H9 (cell line): Measurements from ENCODE around the gene COMMD9. TPM values are rescaled to one million over a fixed set of nuclear protein-coding genes. Genes with fewer than 3 reads are reported as not detected.

ENCODE experiments used
- DNase-seq: peaks from one replicate; pipeline ENCODE4 v3.0.0-alpha.2; 2017
- H2AFZ ChIP-seq: one replicate; pipeline ENCODE4 v1.6.1; 2013; ENCODE audit warnings: mild to moderate bottlenecking, low read length, control low read depth, moderate library complexity
- H2AK5ac ChIP-seq: 2 replicates; pipeline ENCODE4 v1.6.1; 2013; ENCODE audit warnings: low read length, control low read depth, mixed read lengths; ENCODE audit not compliant: insufficient read length
- H2BK120ac ChIP-seq: one replicate; pipeline ENCODE4 v1.6.1; 2013; ENCODE audit warnings: low read depth, mild to moderate bottlenecking, low read length, control low read depth, inconsistent platforms; ENCODE audit not compliant: poor library complexity, severe bottlenecking
- H2BK12ac ChIP-seq: 2 replicates; pipeline ENCODE4 v1.6.1; 2013; ENCODE audit warnings: low read length, control low read depth, mixed read lengths, low read depth; ENCODE audit not compliant: insufficient read length
- H2BK15ac ChIP-seq: 2 replicates; pipeline ENCODE4 v1.6.1; 2013; ENCODE audit warnings: low read depth, low read length, control low read depth
- H2BK20ac ChIP-seq: one replicate; pipeline ENCODE4 v1.6.1; 2013; ENCODE audit warnings: low read depth, mild to moderate bottlenecking, low read length, control low read depth, inconsistent platforms; ENCODE audit not compliant: poor library complexity, severe bottlenecking
- H2BK5ac ChIP-seq: 2 replicates; pipeline ENCODE4 v1.6.1; 2013; ENCODE audit warnings: low read length, control low read depth, mixed read lengths; ENCODE audit not compliant: insufficient read length
- H3K14ac ChIP-seq: 2 replicates; pipeline ENCODE4 v1.6.1; 2013; ENCODE audit warnings: low read length, control low read depth; ENCODE audit not compliant: insufficient read depth
- H3K18ac ChIP-seq: 2 replicates; pipeline ENCODE4 v1.6.1; 2013; ENCODE audit warnings: low read depth, mild to moderate bottlenecking, mixed read lengths, low read length, control low read depth; ENCODE audit not compliant: insufficient read length
- H3K23ac ChIP-seq: 2 replicates; pipeline ENCODE4 v1.6.1; 2013; ENCODE audit warnings: low read length, control low read depth, mixed read lengths, low read depth; ENCODE audit not compliant: insufficient read length
- H3K23me2 ChIP-seq: 2 replicates; pipeline ENCODE4 v1.6.1; 2013; ENCODE audit warnings: low read depth, mild to moderate bottlenecking, mixed read lengths, low read length, control low read depth; ENCODE audit not compliant: insufficient read length, poor library complexity, severe bottlenecking
- H3K27ac ChIP-seq: 2 replicates; pipeline ENCODE4 v1.5.1; 2013; ENCODE audit warnings: low read length, control low read depth, mixed read lengths, low read depth; ENCODE audit not compliant: insufficient read length
- H3K27me3 ChIP-seq: 2 replicates; pipeline ENCODE4 v1.6.1; 2013; ENCODE audit warnings: low read length, control low read depth, inconsistent platforms; ENCODE audit not compliant: insufficient read depth
- H3K4ac ChIP-seq: 2 replicates; pipeline ENCODE4 v1.6.1; 2013; ENCODE audit warnings: low read depth, mild to moderate bottlenecking, control low read depth, inconsistent platforms, low read length, moderate library complexity
- H3K4me1 ChIP-seq: 2 replicates; pipeline ENCODE4 v1.6.1; 2013; ENCODE audit warnings: low read length, control low read depth, inconsistent platforms; ENCODE audit not compliant: insufficient read depth
- H3K4me2 ChIP-seq: 2 replicates; pipeline ENCODE4 v1.6.1; 2013; ENCODE audit warnings: low read length, control low read depth, mixed read lengths; ENCODE audit not compliant: insufficient read length, insufficient read depth
- H3K56ac ChIP-seq: 2 replicates; pipeline ENCODE4 v1.6.1; 2013; ENCODE audit warnings: low read depth, mild to moderate bottlenecking, mixed read lengths, low read length, control low read depth; ENCODE audit not compliant: insufficient read length
- H3K79me1 ChIP-seq: 2 replicates; pipeline ENCODE4 v1.6.1; 2013; ENCODE audit warnings: low read depth, mild to moderate bottlenecking, moderate library complexity, low read length, control low read depth, inconsistent platforms; ENCODE audit not compliant: insufficient read depth, poor library complexity, severe bottlenecking
- H3K79me2 ChIP-seq: 2 replicates; pipeline ENCODE4 v1.6.1; 2013; ENCODE audit warnings: low read length, control low read depth, inconsistent platforms; ENCODE audit not compliant: insufficient read depth
- H3K9ac ChIP-seq: 2 replicates; pipeline ENCODE4 v1.6.1; 2013; ENCODE audit warnings: low read length, control low read depth, mixed read lengths; ENCODE audit not compliant: insufficient read length; ENCODE audit errors: extremely low read depth
- H3K9me3 ChIP-seq: one replicate; pipeline ENCODE4 v1.6.1; 2013; ENCODE audit warnings: low read depth, low read length, inconsistent platforms; ENCODE audit not compliant: control insufficient read depth
- H3T11ph ChIP-seq: one replicate; pipeline ENCODE4 v1.6.1; 2013; ENCODE audit warnings: mild to moderate bottlenecking, low read length, control low read depth, inconsistent platforms
- H4K20me1 ChIP-seq: one replicate; pipeline ENCODE4 v1.6.1; 2013; ENCODE audit not compliant: control insufficient read depth, insufficient read length, insufficient read depth
- H4K5ac ChIP-seq: 2 replicates; pipeline ENCODE4 v1.6.1; 2013; ENCODE audit warnings: low read depth, mild to moderate bottlenecking, mixed read lengths, low read length, control low read depth; ENCODE audit not compliant: insufficient read length
- H4K8ac ChIP-seq: replicated peaks from 2 replicates; pipeline ENCODE4 v1.6.1; 2013; ENCODE audit warnings: low read length, control low read depth, mixed read lengths, low read depth; ENCODE audit not compliant: insufficient read length
- H4K91ac ChIP-seq: 2 replicates; pipeline ENCODE4 v1.6.1; 2013; ENCODE audit warnings: low read depth, mild to moderate bottlenecking, moderate library complexity, mixed read lengths, low read length, control low read depth; ENCODE audit not compliant: insufficient read length
- H3K27ac Mint-ChIP-seq, 3 experiments: 2 replicates in 2 of 3; 3 replicates in 1 of 3; pipeline ENCODE4 v1.8.0; 2020 to 2021; ENCODE audit warnings: mixed read lengths in 3 of 3, mild to moderate bottlenecking in 1 of 3, moderate library complexity in 1 of 3
- H3K27me3 Mint-ChIP-seq: 2 replicates; pipeline ENCODE4 v1.8.0; 2021; ENCODE audit warnings: low read depth, mild to moderate bottlenecking, moderate library complexity, mixed read lengths
- H3K36me3 Mint-ChIP-seq, 3 experiments: 2 replicates in 2 of 3; 3 replicates in 1 of 3; pipeline ENCODE4 v1.8.0; 2020 to 2021; ENCODE audit warnings: low read depth in 3 of 3, mixed read lengths in 3 of 3; ENCODE audit not compliant: insufficient read depth in 1 of 3
- H3K4me1 Mint-ChIP-seq, 2 experiments: 2 replicates each; pipeline ENCODE4 v1.8.0; 2020; ENCODE audit warnings: mixed read lengths in 2 of 2
- H3K4me3 Mint-ChIP-seq, 2 experiments: 2 replicates in 1 of 2; 3 replicates in 1 of 2; pipeline ENCODE4 v1.8.0; 2020 to 2021; ENCODE audit warnings: mild to moderate bottlenecking in 2 of 2, mixed read lengths in 2 of 2, moderate library complexity in 1 of 2
- H3K9me3 Mint-ChIP-seq, 2 experiments: 2 replicates in 1 of 2; 3 replicates in 1 of 2; pipeline ENCODE4 v1.8.0; 2020; ENCODE audit warnings: mild to moderate bottlenecking in 2 of 2, mixed read lengths in 2 of 2, moderate library complexity in 1 of 2
- WGBS: extraction: QIAGEN DNeasy Blood & Tissue Kit; methylation state at CpG from one replicate; pipeline ENCODE4 v1.1.7; 2013; ENCODE audit warnings: missing lambda C conversion rate, low lambda C conversion rate, mixed read lengths; ENCODE audit not compliant: insufficient read length; ENCODE audit errors: extremely low coverage; 5-methylcytosine and 5-hydroxymethylcytosine counted together
- total RNA-seq: library from RNA; stranded (reverse); gene quantifications from 2 replicates; pipeline ENCODE4 v1.2.1, GENCODE V29; 2021
- TF ChIP-seq, protein P1 (sequence below): fragments of 200-600 bp; sonication (generic); conservative IDR thresholded peaks from 3 replicates; pipeline ENCODE4 v1.8.0; 2021; ENCODE audit warnings: antibody characterized with exemption, mild to moderate bottlenecking

Gene COMMD9
- total RNA-seq, 1 experiment from 2014 or later: 47.0 TPM

DNA sequence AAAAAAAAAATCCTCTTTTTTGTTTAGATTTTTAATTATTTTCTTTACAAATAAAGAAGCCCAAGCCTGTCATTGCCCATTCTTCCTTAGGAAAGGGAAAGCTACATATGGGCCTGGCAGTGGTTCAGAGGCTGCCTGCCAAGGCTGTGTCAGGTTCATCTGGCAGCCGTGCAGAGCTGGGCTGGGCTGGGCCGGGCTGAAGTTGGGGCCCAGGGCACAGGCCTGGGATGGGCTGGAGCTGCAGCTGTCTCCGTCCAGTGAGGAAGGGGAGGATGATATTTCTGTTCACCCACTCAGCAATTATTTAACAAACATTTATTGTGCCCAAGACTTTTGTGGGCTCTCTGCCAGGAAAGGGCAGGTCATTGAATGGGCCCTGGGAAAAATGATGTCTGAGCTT, 11.4 kb upstream of the COMMD9 start:
- Mint-ChIP-seq H3K4me3 (no peak overlapping the region), H3K4me1 (peaks cover 11% of the 10 kb centered on the region in 2 experiments), H3K9me3 (peaks cover 0 to 2% of the 10 kb centered on the region in 2 experiments; a peak in 2 of 5 replicates), H3K27me3 (peaks cover 4% of the 10 kb centered on the region), H3K36me3 (peaks cover 0 to 6% (median 2%) of the 10 kb centered on the region in 3 experiments; a peak in 3 of 7 replicates), H3K27ac (no peak overlapping the region)
- no peak overlapping the region for H3K4me2 ChIP-seq
- no peak overlapping the region for H4K8ac ChIP-seq
- no peak overlapping the region for H3K4ac ChIP-seq
- TF ChIP-seq, protein P1, sequence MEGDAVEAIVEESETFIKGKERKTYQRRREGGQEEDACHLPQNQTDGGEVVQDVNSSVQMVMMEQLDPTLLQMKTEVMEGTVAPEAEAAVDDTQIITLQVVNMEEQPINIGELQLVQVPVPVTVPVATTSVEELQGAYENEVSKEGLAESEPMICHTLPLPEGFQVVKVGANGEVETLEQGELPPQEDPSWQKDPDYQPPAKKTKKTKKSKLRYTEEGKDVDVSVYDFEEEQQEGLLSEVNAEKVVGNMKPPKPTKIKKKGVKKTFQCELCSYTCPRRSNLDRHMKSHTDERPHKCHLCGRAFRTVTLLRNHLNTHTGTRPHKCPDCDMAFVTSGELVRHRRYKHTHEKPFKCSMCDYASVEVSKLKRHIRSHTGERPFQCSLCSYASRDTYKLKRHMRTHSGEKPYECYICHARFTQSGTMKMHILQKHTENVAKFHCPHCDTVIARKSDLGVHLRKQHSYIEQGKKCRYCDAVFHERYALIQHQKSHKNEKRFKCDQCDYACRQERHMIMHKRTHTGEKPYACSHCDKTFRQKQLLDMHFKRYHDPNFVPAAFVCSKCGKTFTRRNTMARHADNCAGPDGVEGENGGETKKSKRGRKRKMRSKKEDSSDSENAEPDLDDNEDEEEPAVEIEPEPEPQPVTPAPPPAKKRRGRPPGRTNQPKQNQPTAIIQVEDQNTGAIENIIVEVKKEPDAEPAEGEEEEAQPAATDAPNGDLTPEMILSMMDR: no peak
- H3K27me3 ChIP-seq: no peaks in the 10 kb centered on the region
- no peak overlapping the region; the same call in 1 of the 2 replicates for H3K14ac ChIP-seq
- no peak overlapping the region for H2BK5ac ChIP-seq
- no peaks in the 10 kb centered on the region for H4K20me1 ChIP-seq
- H2BK120ac ChIP-seq: no peak overlapping the region
- H2BK20ac ChIP-seq: no peak overlapping the region
- H4K5ac ChIP-seq: no peak overlapping the region
- no peaks in the 10 kb centered on the region for H3K79me2 ChIP-seq
- H3K18ac ChIP-seq: no peak overlapping the region
- H3K23ac ChIP-seq: no peak overlapping the region
- H3K56ac ChIP-seq: no peak overlapping the region
- H2BK12ac ChIP-seq: no peak overlapping the region
- no peak overlapping the region for H3T11ph ChIP-seq
- no peak overlapping the region for H2BK15ac ChIP-seq
- H2AK5ac ChIP-seq: no peak overlapping the region
- no peak overlapping the region for H3K27ac ChIP-seq
- H2AFZ ChIP-seq: no peak overlapping the region
- H4K91ac ChIP-seq: no peak overlapping the region
- no peak for DNase-seq
- H3K23me2 ChIP-seq: no peaks in the 10 kb centered on the region
- H3K9ac ChIP-seq: no peak overlapping the region
- no peaks in the 10 kb centered on the region for H3K9me3 ChIP-seq
- no peaks in the 10 kb centered on the region for H3K4me1 ChIP-seq
- no CpG with 5 or more reads among the region's 3 CpGs for WGBS
- no peaks in the 10 kb centered on the region for H3K79me1 ChIP-seq
